Spleen (tissue), 7 donors: Measurements from ENCODE around the gene LHFPL3.
"Not testable (repeated sequence)": the region's sequence is repeated elsewhere in the genome, so short reads cannot be mapped to it uniquely, and the experiment has no call there.

Experiments
- POLR2A ChIP-seq, 3 donors: fragments of 450-650 bp; IDR thresholded peaks; one replicate each; pipeline ENCODE4 v1.5.1; 2017; ENCODE audit warnings: antibody characterized with exemption in 3 of 3, mild to moderate bottlenecking in 1 of 3
- POLR2AphosphoS5 ChIP-seq, 3 donors: sonication (generic); formaldehyde crosslinking; IDR thresholded peaks; one replicate each; pipeline ENCODE4 v1.5.1; 2017; ENCODE audit warnings: antibody characterized with exemption in 3 of 3
- TF ChIP-seq, protein P1 (sequence below), 11 experiments: fragments of 200-600 bp in 7 of 11; fragments of 450-650 bp in 4 of 11; sonication (generic) in 4 of 11; IDR thresholded peaks in 8 of 11; conservative IDR thresholded peaks in 3 of 11; 1 replicate in 7 of 11; 2 replicates in 4 of 11; pipeline versions ENCODE4 v1.4.0 to v1.8.0; 2016 to 2021; ENCODE audit warnings: antibody characterized with exemption in 11 of 11, inconsistent platforms in 4 of 11, mild to moderate bottlenecking in 1 of 11
- donor health status: DM: no; HTN: no; CAD: no; lungs with moderate emphysema.
- donor health status: DM: no; HTN: no; CAD: no.
- donor health status: DM: no; HTN: no; CAD: no.

DNA sequence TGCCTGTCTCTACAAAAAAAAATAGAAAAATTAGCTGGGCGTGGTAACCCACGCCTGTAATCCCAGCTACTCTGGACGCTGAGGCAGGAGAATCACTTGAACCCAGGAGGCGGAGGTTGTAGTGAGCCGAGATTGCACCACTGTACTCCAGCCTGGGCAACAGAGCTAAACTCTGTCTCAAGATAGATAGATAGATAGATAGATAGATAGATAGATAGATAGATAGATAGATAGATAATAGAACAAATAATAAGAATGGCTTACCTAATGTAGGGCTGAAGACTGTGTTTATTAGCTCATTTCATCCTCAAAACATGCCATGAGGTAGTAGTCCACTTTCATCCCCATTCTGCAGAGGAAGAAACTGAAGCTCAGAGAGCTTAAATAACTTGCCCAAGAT is 597.8 kb downstream of the LHFPL3 start:
- TF ChIP-seq, protein P1, sequence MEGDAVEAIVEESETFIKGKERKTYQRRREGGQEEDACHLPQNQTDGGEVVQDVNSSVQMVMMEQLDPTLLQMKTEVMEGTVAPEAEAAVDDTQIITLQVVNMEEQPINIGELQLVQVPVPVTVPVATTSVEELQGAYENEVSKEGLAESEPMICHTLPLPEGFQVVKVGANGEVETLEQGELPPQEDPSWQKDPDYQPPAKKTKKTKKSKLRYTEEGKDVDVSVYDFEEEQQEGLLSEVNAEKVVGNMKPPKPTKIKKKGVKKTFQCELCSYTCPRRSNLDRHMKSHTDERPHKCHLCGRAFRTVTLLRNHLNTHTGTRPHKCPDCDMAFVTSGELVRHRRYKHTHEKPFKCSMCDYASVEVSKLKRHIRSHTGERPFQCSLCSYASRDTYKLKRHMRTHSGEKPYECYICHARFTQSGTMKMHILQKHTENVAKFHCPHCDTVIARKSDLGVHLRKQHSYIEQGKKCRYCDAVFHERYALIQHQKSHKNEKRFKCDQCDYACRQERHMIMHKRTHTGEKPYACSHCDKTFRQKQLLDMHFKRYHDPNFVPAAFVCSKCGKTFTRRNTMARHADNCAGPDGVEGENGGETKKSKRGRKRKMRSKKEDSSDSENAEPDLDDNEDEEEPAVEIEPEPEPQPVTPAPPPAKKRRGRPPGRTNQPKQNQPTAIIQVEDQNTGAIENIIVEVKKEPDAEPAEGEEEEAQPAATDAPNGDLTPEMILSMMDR (IDR thresholded peaks at IDR 0.05 in 8 of 11, conservative IDR thresholded peaks at IDR 0.05 in 3 of 11) = not testable (repeated sequence)
- not testable (repeated sequence) for TF ChIP-seq POLR2A, POLR2AphosphoS5 (IDR thresholded peaks at IDR 0.05)
